ENCODE results near the gene CLEC4G. TPM values are rescaled to one million over a fixed set of nuclear protein-coding genes. Genes with fewer than 3 reads are reported as not detected.

CLEC4G gene
- total RNA-seq, 1 experiment from 2014 or later = not detected

DNA sequence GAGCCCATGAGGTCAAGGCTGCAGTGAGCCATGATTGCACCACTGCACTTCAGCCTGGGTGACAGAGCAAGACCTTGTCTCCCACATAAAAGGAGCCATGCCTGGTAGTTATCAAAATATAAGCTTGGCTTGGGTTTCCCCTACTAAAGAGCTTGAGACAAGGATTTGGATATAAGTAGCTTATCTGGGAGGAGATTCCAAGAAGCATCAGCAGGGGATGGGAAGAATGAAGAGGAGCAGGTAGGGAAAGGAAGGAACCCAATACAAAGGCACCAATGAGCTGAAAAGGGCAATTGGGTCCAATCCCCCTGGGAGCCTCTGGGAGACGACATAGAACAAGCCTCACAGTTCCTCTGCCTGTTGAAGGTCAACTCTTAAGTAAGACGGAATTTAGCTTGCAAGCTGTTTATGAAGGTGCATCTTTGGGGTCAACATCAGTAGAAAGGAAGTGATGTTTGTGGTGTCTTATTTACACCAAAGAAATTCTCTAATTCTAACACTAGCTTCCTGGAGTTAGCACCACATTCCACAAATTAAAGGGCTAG, 7.4 kb upstream of the CLEC4G start:
- no peaks in the 10 kb centered on the region for H3F3A ChIP-seq (ENCODE audit: low read length, unreplicated experiment)
- H3K4me2 ChIP-seq (ENCODE audit: low read length) = no peak overlapping the region
- intact Hi-C loops (cut with micrococcal nuclease) = no loop called here
- H2AFZ ChIP-seq (ENCODE audit: low read length) = no peak overlapping the region
- ATAC-seq (no peak), DNase-seq (no peak)
- H3K9me3 ChIP-seq (ENCODE audit: low read length) = no peaks in the 10 kb centered on the region
- H3K79me2 ChIP-seq (ENCODE audit: low read length) = no peaks in the 10 kb centered on the region
- ChIA-PET CTCF (no interaction called here), POLR2A (ENCODE audit: unreplicated experiment) (no interaction called here)
- no peak overlapping the region for H3K4me3 ChIP-seq (ENCODE audit: low read length)
- H3K9ac ChIP-seq (ENCODE audit: low read length) = no peak overlapping the region
- BruUV-seq (replicated peaks) = no TSS peak
- H3K36me3 ChIP-seq (ENCODE audit: low read depth, low read length) = no peaks in the 10 kb centered on the region
- no peaks in the 10 kb centered on the region for H3K9me2 ChIP-seq (replicated peaks; ENCODE audit: low read length)
- peaks cover 63% of the 10 kb centered on the region for H3K27me3 ChIP-seq (ENCODE audit: low read length)
- H4K20me1 ChIP-seq (ENCODE audit: low read length) = no peaks in the 10 kb centered on the region
- TF ChIP-seq, protein P1, sequence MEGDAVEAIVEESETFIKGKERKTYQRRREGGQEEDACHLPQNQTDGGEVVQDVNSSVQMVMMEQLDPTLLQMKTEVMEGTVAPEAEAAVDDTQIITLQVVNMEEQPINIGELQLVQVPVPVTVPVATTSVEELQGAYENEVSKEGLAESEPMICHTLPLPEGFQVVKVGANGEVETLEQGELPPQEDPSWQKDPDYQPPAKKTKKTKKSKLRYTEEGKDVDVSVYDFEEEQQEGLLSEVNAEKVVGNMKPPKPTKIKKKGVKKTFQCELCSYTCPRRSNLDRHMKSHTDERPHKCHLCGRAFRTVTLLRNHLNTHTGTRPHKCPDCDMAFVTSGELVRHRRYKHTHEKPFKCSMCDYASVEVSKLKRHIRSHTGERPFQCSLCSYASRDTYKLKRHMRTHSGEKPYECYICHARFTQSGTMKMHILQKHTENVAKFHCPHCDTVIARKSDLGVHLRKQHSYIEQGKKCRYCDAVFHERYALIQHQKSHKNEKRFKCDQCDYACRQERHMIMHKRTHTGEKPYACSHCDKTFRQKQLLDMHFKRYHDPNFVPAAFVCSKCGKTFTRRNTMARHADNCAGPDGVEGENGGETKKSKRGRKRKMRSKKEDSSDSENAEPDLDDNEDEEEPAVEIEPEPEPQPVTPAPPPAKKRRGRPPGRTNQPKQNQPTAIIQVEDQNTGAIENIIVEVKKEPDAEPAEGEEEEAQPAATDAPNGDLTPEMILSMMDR (conservative IDR thresholded peaks at IDR 0.05; ENCODE audit: low read depth, low read length) = no peak
- TF ChIP-seq EZH2phosphoT487 (IDR thresholded peaks at IDR 0.05; ENCODE audit: borderline replicate concordance, low read length) = no peak
- no peak for TF ChIP-seq EZH2 (IDR thresholded peaks at IDR 0.05; ENCODE audit: low read length, unreplicated experiment)
- no peak overlapping the region for H3K27ac ChIP-seq (ENCODE audit: low read length)
- no peaks in the 10 kb centered on the region for H3K4me1 ChIP-seq (ENCODE audit: insufficient read depth, low read length)

DNA sequence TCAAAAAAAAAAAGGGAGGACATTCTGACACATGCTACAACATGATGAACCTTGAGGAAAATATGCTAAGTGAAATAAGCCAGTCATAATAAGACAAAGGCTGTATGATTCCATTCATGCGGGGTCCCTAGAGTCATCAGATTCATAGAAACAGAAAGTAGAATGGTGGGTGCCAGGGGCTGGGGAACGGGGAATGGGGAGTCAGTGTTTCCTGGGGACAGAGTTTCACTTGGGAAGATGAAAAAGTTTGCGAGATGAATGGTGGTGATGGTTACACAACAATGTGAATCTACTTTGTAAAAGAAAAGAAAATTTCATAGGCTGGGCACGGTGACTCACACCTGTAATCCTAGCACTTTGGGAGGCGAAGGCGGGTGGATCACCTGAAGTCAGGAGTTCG, 6.1 kb upstream of the CLEC4G start:
- CTCF ChIA-PET = no interaction called here
- DNase-seq (no peak), ATAC-seq (no peak)
- POLR2A ChIA-PET (ENCODE audit: unreplicated experiment) = no interaction called here
- no peaks in the 10 kb centered on the region for H3F3A ChIP-seq (ENCODE audit: low read length, unreplicated experiment)
- no peaks in the 10 kb centered on the region for H3K4me1 ChIP-seq (ENCODE audit: insufficient read depth, low read length)
- no peak overlapping the region for H3K4me2 ChIP-seq (ENCODE audit: low read length)
- H3K4me3 ChIP-seq (ENCODE audit: low read length) = no peak overlapping the region
- no peaks in the 10 kb centered on the region for H3K9me3 ChIP-seq (ENCODE audit: low read length)
- no peaks in the 10 kb centered on the region for H4K20me1 ChIP-seq (ENCODE audit: low read length)
- no peaks in the 10 kb centered on the region for H3K36me3 ChIP-seq (ENCODE audit: low read depth, low read length)
- no peak overlapping the region for H3K27ac ChIP-seq (ENCODE audit: low read length)
- H3K9ac ChIP-seq (ENCODE audit: low read length) = no peak overlapping the region
- no peaks in the 10 kb centered on the region for H3K79me2 ChIP-seq (ENCODE audit: low read length)
- no peaks in the 10 kb centered on the region for H3K9me2 ChIP-seq (replicated peaks; ENCODE audit: low read length)
- no peak overlapping the region for H2AFZ ChIP-seq (ENCODE audit: low read length)
- intact Hi-C loops (cut with micrococcal nuclease) = no loop called here
- BruUV-seq (replicated peaks) = no TSS peak
- peaks cover 51% of the 10 kb centered on the region for H3K27me3 ChIP-seq (ENCODE audit: low read length)
- TF ChIP-seq EZH2phosphoT487 (IDR thresholded peaks at IDR 0.05; ENCODE audit: borderline replicate concordance, low read length) (no peak), EZH2 (IDR thresholded peaks at IDR 0.05; ENCODE audit: low read length, unreplicated experiment) (no peak)
- TF ChIP-seq, protein P1 (conservative IDR thresholded peaks at IDR 0.05; ENCODE audit: low read depth, low read length) = no peak

DNA sequence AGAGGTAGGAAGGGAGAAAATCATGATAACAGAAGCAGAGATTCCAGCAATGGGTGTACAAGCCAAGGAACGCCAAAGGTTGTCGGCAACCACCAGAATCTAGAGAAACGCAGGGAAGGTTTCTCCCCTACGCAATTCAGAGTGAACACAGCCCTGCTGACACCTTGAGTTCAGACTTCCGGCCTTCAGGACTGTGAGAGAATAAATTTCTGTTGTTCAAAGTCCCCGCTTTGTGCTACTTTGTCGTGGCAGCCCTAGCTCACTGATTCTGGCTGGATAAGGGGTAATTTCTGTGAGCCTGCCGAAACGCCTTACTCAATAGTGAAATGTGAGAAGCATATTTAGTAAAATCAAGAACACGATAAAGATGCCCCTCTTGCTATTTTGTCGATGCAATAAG, 5.3 kb upstream of the CLEC4G start:
- peaks cover 43% of the 10 kb centered on the region for H3K27me3 ChIP-seq (ENCODE audit: low read length)
- no peak for ATAC-seq
- no peak for DNase-seq
- H4K20me1 ChIP-seq (ENCODE audit: low read length) = no peaks in the 10 kb centered on the region
- intact Hi-C loops (cut with micrococcal nuclease) = no loop called here
- POLR2A ChIA-PET (ENCODE audit: unreplicated experiment) = no interaction called here
- no peaks in the 10 kb centered on the region for H3K4me1 ChIP-seq (ENCODE audit: insufficient read depth, low read length)
- no peaks in the 10 kb centered on the region for H3K36me3 ChIP-seq (ENCODE audit: low read depth, low read length)
- TF ChIP-seq, protein P1 (conservative IDR thresholded peaks at IDR 0.05; ENCODE audit: low read depth, low read length) = no peak
- TF ChIP-seq EZH2 (IDR thresholded peaks at IDR 0.05; ENCODE audit: low read length, unreplicated experiment) (no peak), EZH2phosphoT487 (IDR thresholded peaks at IDR 0.05; ENCODE audit: borderline replicate concordance, low read length) (no peak)
- no peaks in the 10 kb centered on the region for H3K9me2 ChIP-seq (replicated peaks; ENCODE audit: low read length)
- H3K4me3 ChIP-seq (ENCODE audit: low read length) = no peak overlapping the region
- H3K9me3 ChIP-seq (ENCODE audit: low read length) = no peaks in the 10 kb centered on the region
- CTCF ChIA-PET = no interaction called here
- H3F3A ChIP-seq (ENCODE audit: low read length, unreplicated experiment) = no peaks in the 10 kb centered on the region
- no peak overlapping the region for H3K27ac ChIP-seq (ENCODE audit: low read length)
- H3K4me2 ChIP-seq (ENCODE audit: low read length) = no peak overlapping the region
- no peak overlapping the region for H3K9ac ChIP-seq (ENCODE audit: low read length)
- H3K79me2 ChIP-seq (ENCODE audit: low read length) = no peaks in the 10 kb centered on the region
- no TSS peak for BruUV-seq (replicated peaks)
- no peak overlapping the region for H2AFZ ChIP-seq (ENCODE audit: low read length)

All from PC-3 (cell line).